Esophagus (tissue), 2 donors: Measurements from ENCODE around the gene LAMTOR1. TPM values are rescaled to one million over a fixed set of nuclear protein-coding genes. Genes with fewer than 3 reads are reported as not detected.
A peak's percentile ranks its signal among the peaks of the same experiment; 100 is the strongest.

Source experiments
- H3K27ac ChIP-seq, 2 donors: one replicate each; pipeline ENCODE4 v1.5.1; 2013; ENCODE audit warnings: low read depth in 2 of 2, mild to moderate bottlenecking in 2 of 2, inconsistent platforms in 1 of 2, low read length in 1 of 2, moderate library complexity in 1 of 2
- H3K27me3 ChIP-seq, 2 donors: one replicate each; pipeline ENCODE4 v1.6.1; 2013; ENCODE audit warnings: low read length in 2 of 2, control low read depth in 1 of 2, mild to moderate bottlenecking in 1 of 2; ENCODE audit not compliant: insufficient read depth in 2 of 2, control insufficient read depth in 1 of 2
- H3K36me3 ChIP-seq, 2 donors: one replicate each; pipeline ENCODE4 v1.6.1; 2013; ENCODE audit warnings: low read length in 1 of 2; ENCODE audit not compliant: control insufficient read depth in 2 of 2, insufficient read depth in 2 of 2
- H3K4me1 ChIP-seq, 2 donors: one replicate each; pipeline ENCODE4 v1.6.1; 2013; ENCODE audit warnings: low read length in 1 of 2; ENCODE audit not compliant: control insufficient read depth in 2 of 2, insufficient read depth in 2 of 2
- H3K4me3 ChIP-seq, 2 donors: one replicate each; pipeline ENCODE4 v1.5.1; 2013; ENCODE audit warnings: low read length in 2 of 2, mild to moderate bottlenecking in 2 of 2, low read depth in 1 of 2, moderate library complexity in 1 of 2
- H3K9me3 ChIP-seq, 2 donors: one replicate each; pipeline ENCODE4 v1.6.1; 2013; ENCODE audit warnings: mild to moderate bottlenecking in 2 of 2, low read depth in 1 of 2, low read length in 1 of 2, moderate library complexity in 1 of 2; ENCODE audit not compliant: control insufficient read depth in 2 of 2, insufficient read depth in 1 of 2
- WGBS, 2 donors: extraction: QIAGEN DNeasy Blood & Tissue Kit; methylation state at CpG; one replicate each; pipeline ENCODE4 v1.1.7; 2013; 5-methylcytosine and 5-hydroxymethylcytosine counted together
- polyA plus RNA-seq, 2 donors: library from polyadenylated mRNA; stranded (reverse); fragments of 200-250 nt; gene quantifications; one replicate each; pipeline ENCODE4 v1.2.3, GENCODE V29; 2013
- donor health status: healthy with polysubstance abuse.
- donor health status: Bipolar disorder and iron deficiency.

The LAMTOR1 gene
- polyA plus RNA-seq, 2 donors = 50.6 to 109 TPM

- no peaks in the 10 kb centered on the region for H3K4me1 ChIP-seq
Measured at GRCh38 chr11:72111300-72112142, 8.4 kb upstream of the LAMTOR1 start.

GRCh38 chr11:72105888-72106287, 2.8 kb upstream of the LAMTOR1 start, which contains the start of gene TOMT:
Gene TOMT, plus strand, starts transcription at chr11:72105924. Its CDS starts 28 bp downstream, at chr11:72105952.
- Histone ChIP-seq H3K4me3 (no peak within 1 kb of the TSS), H3K27me3 (no peaks in the 10 kb centered on the region), H3K4me1 (peaks cover 3 to 8% of the 10 kb centered on the region in 2 donors), H3K27ac (no peak within 1 kb of the TSS), H3K36me3 (peaks cover 2 to 13% of the 10 kb centered on the region in 2 donors), H3K9me3 (no peaks in the 10 kb centered on the region)
- 96 to 98% methylated on average over 14 of the region's 14 CpGs for WGBS, 2 donors

More at GRCh38 chr11:72111300-72112142, 8.4 kb upstream of the LAMTOR1 start:
- Histone ChIP-seq H3K27ac (peak overlapping the region; percentile 89 to 98), H3K36me3 (peaks cover 2 to 13% of the 10 kb centered on the region in 2 donors), H3K4me3 (peak overlapping the region; percentile 27 to 72), H3K9me3 (no peaks in the 10 kb centered on the region), H3K27me3 (no peaks in the 10 kb centered on the region)
- WGBS, 2 donors = 1 to 3% methylated on average over 10 of the region's 10 CpGs

GRCh38 chr11:72103754-72104167, 664 bp upstream of the LAMTOR1 start:
- Histone ChIP-seq H3K4me3 (peak overlapping the region; percentile 28 to 75), H3K27ac (peak overlapping the region; percentile 89 to 95), H3K27me3 (no peaks in the 10 kb centered on the region), H3K4me1 (peaks cover 6 to 17% of the 10 kb centered on the region in 2 donors), H3K9me3 (no peaks in the 10 kb centered on the region), H3K36me3 (peaks cover 4 to 7% of the 10 kb centered on the region in 2 donors)
- WGBS, 2 donors = 78 to 81% methylated on average over 11 of the region's 11 CpGs

- no peaks in the 10 kb centered on the region for H3K27me3 ChIP-seq
- 1 to 2% methylated on average over 9 of the region's 9 CpGs for WGBS, 2 donors
- peaks cover 6 to 17% of the 10 kb centered on the region in 2 donors for H3K4me1 ChIP-seq
Measured at GRCh38 chr11:72102631-72102945, 509 bp downstream of the LAMTOR1 start.

GRCh38 chr11:72102162-72102561, 935 bp downstream of the LAMTOR1 start:
- H3K4me3 ChIP-seq = peak overlapping the region; percentile 75 to 85
- no peaks in the 10 kb centered on the region for H3K9me3 ChIP-seq
- 23 to 33% methylated on average over 4 of the region's 4 CpGs for WGBS, 2 donors
- H3K36me3 ChIP-seq = peaks cover 18 to 19% of the 10 kb centered on the region in 2 donors
- peak overlapping the region; percentile 93 to 97 for H3K27ac ChIP-seq
- H3K4me1 ChIP-seq = peaks cover 6 to 17% of the 10 kb centered on the region in 2 donors
- H3K27me3 ChIP-seq = no peaks in the 10 kb centered on the region

More at GRCh38 chr11:72102631-72102945, 509 bp downstream of the LAMTOR1 start:
- Histone ChIP-seq H3K4me3 (peak overlapping the region; percentile 75 to 85), H3K27ac (peak overlapping the region; percentile 93 to 97), H3K36me3 (peaks cover 15% of the 10 kb centered on the region in 2 donors), H3K9me3 (no peaks in the 10 kb centered on the region)

GRCh38 chr11:72100462-72100861, 2.6 kb downstream of the LAMTOR1 start:
- H3K9me3 ChIP-seq = no peaks in the 10 kb centered on the region
- WGBS, 2 donors = 80 to 83% methylated on average over 1 of the region's 1 CpG
- H3K36me3 ChIP-seq = peaks cover 18 to 19% of the 10 kb centered on the region in 2 donors
- H3K4me3 ChIP-seq = no peak overlapping the region
- H3K4me1 ChIP-seq = peaks cover 6 to 17% of the 10 kb centered on the region in 2 donors
- no peaks in the 10 kb centered on the region for H3K27me3 ChIP-seq
- H3K27ac ChIP-seq = no peak overlapping the region

GRCh38 chr11:72100009-72100408, 3.1 kb downstream of the LAMTOR1 start:
- H3K27ac ChIP-seq = no peak overlapping the region
- WGBS, 2 donors = 80 to 85% methylated on average over 3 of the region's 3 CpGs

GRCh38 chr11:72098741-72099140, 4.4 kb downstream of the LAMTOR1 start:
- WGBS, 2 donors = 96 to 100% methylated on average over 3 of the region's 3 CpGs
- Histone ChIP-seq H3K9me3 (no peaks in the 10 kb centered on the region), H3K4me1 (peaks cover 6 to 17% of the 10 kb centered on the region in 2 donors), H3K27me3 (no peaks in the 10 kb centered on the region), H3K27ac (no peak overlapping the region), H3K4me3 (no peak overlapping the region), H3K36me3 (peaks cover 18 to 25% of the 10 kb centered on the region in 2 donors)

More at GRCh38 chr11:72100009-72100408, 3.1 kb downstream of the LAMTOR1 start:
- H3K36me3 ChIP-seq = peaks cover 18 to 19% of the 10 kb centered on the region in 2 donors
- no peaks in the 10 kb centered on the region for H3K9me3 ChIP-seq
- H3K27me3 ChIP-seq = no peaks in the 10 kb centered on the region
- H3K4me1 ChIP-seq = peaks cover 6 to 17% of the 10 kb centered on the region in 2 donors
- no peak overlapping the region for H3K4me3 ChIP-seq

GRCh38 chr11:72091292-72091691, 11.8 kb downstream of the LAMTOR1 start:
- Histone ChIP-seq H3K27me3 (no peaks in the 10 kb centered on the region), H3K4me1 (no peaks in the 10 kb centered on the region), H3K27ac (peak overlapping the region; percentile 2 to 22), H3K4me3 (no peak overlapping the region), H3K9me3 (no peaks in the 10 kb centered on the region), H3K36me3 (peaks cover 7 to 10% of the 10 kb centered on the region in 2 donors)
- WGBS, 2 donors = 37 to 47% methylated on average over 4 of the region's 4 CpGs
